ENCODE data around the gene FIGN. TPM values are rescaled to one million over a fixed set of nuclear protein-coding genes. Genes with fewer than 3 reads are reported as not detected.
A peak's percentile ranks its signal among the peaks of the same experiment; 100 is the strongest.

FIGN gene
- total and polyA plus RNA-seq, 2 donors (not counting 3 experiments of a cell fraction or from before 2014, with no cell fraction given): 1.8 to 8.1 TPM

GRCh38 chr2:163665817-163666216 is 70.0 kb downstream of the FIGN start:
- BruUV-seq (replicated peaks): no TSS peak
- Histone ChIP-seq H3K9me1 (replicated peaks; ENCODE audit: control insufficient read depth, extremely low read depth, insufficient read depth, low read length) (no peaks in the 10 kb centered on the region), H3K4me1 (ENCODE audit: control insufficient read depth, extremely low read depth, insufficient read depth, low read length) (peaks cover 28% of the 10 kb centered on the region), H3K4me2 (ENCODE audit: insufficient read depth, low read length) (peak overlapping the region; percentile 28), H3K79me2 (ENCODE audit: control insufficient read depth, insufficient read depth, low read length) (no peaks in the 10 kb centered on the region), H2AFZ (ENCODE audit: low read depth, low read length) (no peak overlapping the region), H3K27me3 (ENCODE audit: control insufficient read depth in 2 of 2, insufficient read depth in 2 of 2, low read length in 2 of 2) (no peaks in the 10 kb centered on the region), H3K9me3 (replicated peaks; ENCODE audit: control insufficient read depth, insufficient read depth, low read length) (no peaks in the 10 kb centered on the region), H3K9ac (replicated peaks; ENCODE audit: extremely low read depth, insufficient read depth, low read length) (no peak overlapping the region), H3K4me3 (replicated peaks in 1 of 3; ENCODE audit: insufficient read depth in 1 of 3, low read depth in 1 of 3, low read length in 3 of 3) (no peak overlapping the region), H4K20me1 (replicated peaks; ENCODE audit: control insufficient read depth, extremely low read depth, insufficient read depth, low read length) (no peaks in the 10 kb centered on the region), H3K36me3 (ENCODE audit: control insufficient read depth in 2 of 2, extremely low read depth in 1 of 2, insufficient read depth in 2 of 2, low read length in 2 of 2) (no peaks in the 10 kb centered on the region), H3K27ac (ENCODE audit: insufficient read depth, low read depth, low read length) (no peak overlapping the region)
- FAIRE-seq (no peak), DNase-seq (ENCODE audit: low read depth, low spot score) (peak; percentile 21)
- ChIA-PET POLR2A (no interaction called here), CTCF (interaction anchor here (1.3 kb wide), 1 partner anchor 18 kb away, joined by 4 read pairs; no protein-coding TSS in a partner anchor)
- TF ChIP-seq FOS (IDR thresholded peaks at IDR 0.05; ENCODE audit: borderline replicate concordance, insufficient read depth, low read length) (peak; percentile 53), POLR2A (IDR thresholded peaks at IDR 0.05; ENCODE audit: low read depth, low read length) (no peak)
- intact Hi-C loops (cut with micrococcal nuclease): loop anchor here (2.0 to 5.0 kb wide), 3 partner anchors 13 to 111 kb away; partner anchors contain the start of gene FIGN
- dilution Hi-C loops (cut with MboI; ENCODE audit: extremely low pct_ligation_motif_present, low sequenced_read_pairs): no loop called here

GRCh38 chr2:163665051-163665450 is 70.8 kb downstream of the FIGN start:
- Histone ChIP-seq H3K4me1 (ENCODE audit: control insufficient read depth, extremely low read depth, insufficient read depth, low read length) (peaks cover 28% of the 10 kb centered on the region), H3K36me3 (ENCODE audit: control insufficient read depth in 2 of 2, extremely low read depth in 1 of 2, insufficient read depth in 2 of 2, low read length in 2 of 2) (no peaks in the 10 kb centered on the region), H3K9me3 (replicated peaks; ENCODE audit: control insufficient read depth, insufficient read depth, low read length) (no peaks in the 10 kb centered on the region), H3K4me3 (replicated peaks in 1 of 3; ENCODE audit: insufficient read depth in 1 of 3, low read depth in 1 of 3, low read length in 3 of 3) (no peak overlapping the region), H3K9ac (replicated peaks; ENCODE audit: extremely low read depth, insufficient read depth, low read length) (no peak overlapping the region), H4K20me1 (replicated peaks; ENCODE audit: control insufficient read depth, extremely low read depth, insufficient read depth, low read length) (no peaks in the 10 kb centered on the region), H2AFZ (ENCODE audit: low read depth, low read length) (no peak overlapping the region), H3K27ac (ENCODE audit: insufficient read depth, low read depth, low read length) (no peak overlapping the region), H3K9me1 (replicated peaks; ENCODE audit: control insufficient read depth, extremely low read depth, insufficient read depth, low read length) (no peaks in the 10 kb centered on the region), H3K4me2 (ENCODE audit: insufficient read depth, low read length) (no peak overlapping the region), H3K27me3 (ENCODE audit: control insufficient read depth in 2 of 2, insufficient read depth in 2 of 2, low read length in 2 of 2) (no peaks in the 10 kb centered on the region), H3K79me2 (ENCODE audit: control insufficient read depth, insufficient read depth, low read length) (no peaks in the 10 kb centered on the region)
- no peak for FAIRE-seq
- POLR2A ChIA-PET: no interaction called here
- no TSS peak for BruUV-seq (replicated peaks)
- dilution Hi-C loops (cut with MboI; ENCODE audit: extremely low pct_ligation_motif_present, low sequenced_read_pairs): no loop called here
- CTCF ChIA-PET: no interaction called here
- intact Hi-C loops (cut with micrococcal nuclease): loop anchor here (5.0 kb wide), 2 partner anchors 72 to 112 kb away; partner anchors contain the start of gene FIGN
- no peak for TF ChIP-seq MAX (IDR thresholded peaks at IDR 0.05; ENCODE audit: insufficient read depth, insufficient read length)
- TF ChIP-seq POLR2A (IDR thresholded peaks at IDR 0.05; ENCODE audit: low read depth, low read length): no peak
- no peak for TF ChIP-seq CTCF (IDR thresholded peaks at IDR 0.05; ENCODE audit: extremely low read depth in 1 of 2, insufficient read depth in 1 of 2, low read depth in 1 of 2, low read length in 2 of 2)
- no peak for TF ChIP-seq GATA2 (IDR thresholded peaks at IDR 0.05; ENCODE audit: insufficient read depth, insufficient read length, low read depth, low read length)
- no peak for TF ChIP-seq MYC (IDR thresholded peaks at IDR 0.05; ENCODE audit: low read depth, low read length)
- TF ChIP-seq POLR2AphosphoS5 (IDR thresholded peaks at IDR 0.05; ENCODE audit: insufficient read depth, low read depth, low read length): no peak
- TF ChIP-seq JUN (IDR thresholded peaks at IDR 0.05; ENCODE audit: borderline replicate concordance, insufficient read depth, insufficient read length, low read depth): no peak
- no peak for TF ChIP-seq EZH2 (IDR thresholded peaks at IDR 0.05; ENCODE audit: borderline replicate concordance, low read depth, low read length, severe bottlenecking)
- no peak for TF ChIP-seq FOS (IDR thresholded peaks at IDR 0.05; ENCODE audit: borderline replicate concordance, insufficient read depth, low read length)
- no peak for DNase-seq (ENCODE audit: low read depth, low spot score)
